ENCODE data around the gene B4GALT2. TPM values are rescaled to one million over a fixed set of nuclear protein-coding genes. Genes with fewer than 3 reads are reported as not detected.
A peak's percentile ranks its signal among the peaks of the same experiment; 100 is the strongest.

B4GALT2 gene
- total and polyA plus RNA-seq, 9 of the 15 experiments (the other 6 are each of a cell fraction or from before 2014, with no cell fraction given): 1.3 to 86.8 (median 43.8) TPM

DNA sequence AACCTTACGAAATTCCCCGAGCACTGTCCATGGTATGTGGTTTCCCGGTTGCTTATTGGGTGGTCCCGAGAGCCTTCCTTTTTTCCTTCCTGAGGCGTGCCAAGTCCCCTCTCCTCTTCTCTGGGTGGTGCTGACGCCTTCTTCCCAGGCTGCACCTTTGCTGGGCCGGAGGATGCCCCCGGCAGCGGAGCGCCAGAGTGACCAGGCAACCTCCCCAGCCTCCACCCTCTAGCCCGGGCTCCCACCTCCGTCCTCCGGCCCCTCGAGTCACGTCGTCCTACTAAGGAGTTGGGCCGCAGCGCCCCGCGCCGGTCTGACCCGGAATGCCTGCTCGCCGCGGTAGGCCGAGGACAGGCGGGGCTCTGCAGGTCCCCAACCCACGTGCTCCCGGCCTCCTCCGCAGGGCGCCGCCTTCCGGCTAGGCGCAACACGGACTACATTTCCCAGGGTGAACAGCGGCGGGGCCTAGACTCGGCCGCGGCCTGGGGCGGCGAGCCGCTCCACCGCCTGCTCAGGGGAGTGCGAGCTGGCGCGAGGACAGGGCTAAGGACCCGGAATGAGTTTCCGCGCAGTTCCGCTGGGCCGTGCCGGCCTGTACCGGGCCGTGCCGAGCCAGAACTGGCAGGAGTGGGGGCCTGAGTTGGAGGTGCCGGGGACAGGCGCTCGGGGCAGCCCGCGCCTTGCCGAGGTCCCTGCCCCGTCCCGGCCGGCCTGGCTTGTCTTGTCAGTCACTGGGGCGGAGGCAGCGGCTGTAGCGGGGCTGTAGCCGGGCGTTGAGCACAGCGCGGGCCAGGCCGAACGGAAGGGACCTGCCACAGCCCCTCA lies 32.6 kb upstream of the B4GALT2 start, which contains the start of gene IPO13 (continued):
- TF ChIP-seq SMAD1 (IDR thresholded peaks at IDR 0.05; ENCODE audit: low read depth, low read length, partially characterized antibody) (no peak), NFIC (IDR thresholded peaks at IDR 0.05) (peak; percentile 40; the same call in 1 of the 2 replicates), ZNF586 (CRISPR knock-in tag; conservative IDR thresholded peaks at IDR 0.05) (no peak), KAT8 (IDR thresholded peaks at IDR 0.05; ENCODE audit: low read depth) (no peak), NFRKB (IDR thresholded peaks at IDR 0.05; ENCODE audit: low read depth) (no peak), BRD9 (IDR thresholded peaks at IDR 0.05; ENCODE audit: low read depth, partially characterized antibody) (no peak), ZNF584 (CRISPR knock-in tag; IDR thresholded peaks at IDR 0.05; ENCODE audit: low read depth) (peak; percentile 78; the same call in 1 of the 2 replicates), IFI16 (CRISPR knock-in tag; IDR thresholded peaks at IDR 0.05) (no peak), TCF7L2 (IDR thresholded peaks at IDR 0.05; ENCODE audit: low read depth, low read length) (no peak), ZNF174 (CRISPR knock-in tag; IDR thresholded peaks at IDR 0.05) (no peak), ZNF197 (CRISPR knock-in tag; IDR thresholded peaks at IDR 0.05; ENCODE audit: low read depth) (0 out of 2 replicates have a peak, but pooled peaks have one; percentile 87), ZNF212 (CRISPR knock-in tag; IDR thresholded peaks at IDR 0.05) (0 out of 2 replicates have a peak, but pooled peaks have one; percentile 16), ZNF445 (CRISPR knock-in tag; IDR thresholded peaks at IDR 0.05; ENCODE audit: low read depth) (peak; percentile 40; the same call in 1 of the 2 replicates), TBP (optimal IDR thresholded peaks at IDR 0.05; ENCODE audit: low read depth, low read length) (peak; percentile 91), RBM34 (IDR thresholded peaks at IDR 0.05; ENCODE audit: borderline replicate concordance, insufficient read depth, low read length) (peak; percentile 84; the same call in 1 of the 2 replicates), ZNF23 (CRISPR knock-in tag; IDR thresholded peaks at IDR 0.05) (no peak), SLC30A9 (CRISPR knock-in tag; IDR thresholded peaks at IDR 0.05) (no peak), ZNF41 (CRISPR knock-in tag; conservative IDR thresholded peaks at IDR 0.05) (no peak), CEBPG (CRISPR knock-in tag; IDR thresholded peaks at IDR 0.05) (no peak), CEBPG (tag; conservative IDR thresholded peaks at IDR 0.05 in 1 of 2, IDR thresholded peaks at IDR 0.05 in 1 of 2) (peak; percentile 25 to 83; a peak in 2 of 4 replicates), MTA2 (IDR thresholded peaks at IDR 0.05; ENCODE audit: low read depth) (no peak; the same call in 1 of the 2 replicates), BCOR (IDR thresholded peaks at IDR 0.05) (no peak; the same call in 1 of the 2 replicates), EZH2 (IDR thresholded peaks at IDR 0.05; ENCODE audit: borderline replicate concordance, low read depth, low read length) (no peak), NCOA4 (IDR thresholded peaks at IDR 0.05; ENCODE audit: partially characterized antibody) (no peak)
- TF ChIP-seq, protein P1, sequence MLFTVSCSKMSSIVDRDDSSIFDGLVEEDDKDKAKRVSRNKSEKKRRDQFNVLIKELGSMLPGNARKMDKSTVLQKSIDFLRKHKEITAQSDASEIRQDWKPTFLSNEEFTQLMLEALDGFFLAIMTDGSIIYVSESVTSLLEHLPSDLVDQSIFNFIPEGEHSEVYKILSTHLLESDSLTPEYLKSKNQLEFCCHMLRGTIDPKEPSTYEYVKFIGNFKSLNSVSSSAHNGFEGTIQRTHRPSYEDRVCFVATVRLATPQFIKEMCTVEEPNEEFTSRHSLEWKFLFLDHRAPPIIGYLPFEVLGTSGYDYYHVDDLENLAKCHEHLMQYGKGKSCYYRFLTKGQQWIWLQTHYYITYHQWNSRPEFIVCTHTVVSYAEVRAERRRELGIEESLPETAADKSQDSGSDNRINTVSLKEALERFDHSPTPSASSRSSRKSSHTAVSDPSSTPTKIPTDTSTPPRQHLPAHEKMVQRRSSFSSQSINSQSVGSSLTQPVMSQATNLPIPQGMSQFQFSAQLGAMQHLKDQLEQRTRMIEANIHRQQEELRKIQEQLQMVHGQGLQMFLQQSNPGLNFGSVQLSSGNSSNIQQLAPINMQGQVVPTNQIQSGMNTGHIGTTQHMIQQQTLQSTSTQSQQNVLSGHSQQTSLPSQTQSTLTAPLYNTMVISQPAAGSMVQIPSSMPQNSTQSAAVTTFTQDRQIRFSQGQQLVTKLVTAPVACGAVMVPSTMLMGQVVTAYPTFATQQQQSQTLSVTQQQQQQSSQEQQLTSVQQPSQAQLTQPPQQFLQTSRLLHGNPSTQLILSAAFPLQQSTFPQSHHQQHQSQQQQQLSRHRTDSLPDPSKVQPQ (CRISPR knock-in tag; IDR thresholded peaks at IDR 0.05; ENCODE audit: borderline replicate concordance): no peak
- TF ChIP-seq, protein P2, sequence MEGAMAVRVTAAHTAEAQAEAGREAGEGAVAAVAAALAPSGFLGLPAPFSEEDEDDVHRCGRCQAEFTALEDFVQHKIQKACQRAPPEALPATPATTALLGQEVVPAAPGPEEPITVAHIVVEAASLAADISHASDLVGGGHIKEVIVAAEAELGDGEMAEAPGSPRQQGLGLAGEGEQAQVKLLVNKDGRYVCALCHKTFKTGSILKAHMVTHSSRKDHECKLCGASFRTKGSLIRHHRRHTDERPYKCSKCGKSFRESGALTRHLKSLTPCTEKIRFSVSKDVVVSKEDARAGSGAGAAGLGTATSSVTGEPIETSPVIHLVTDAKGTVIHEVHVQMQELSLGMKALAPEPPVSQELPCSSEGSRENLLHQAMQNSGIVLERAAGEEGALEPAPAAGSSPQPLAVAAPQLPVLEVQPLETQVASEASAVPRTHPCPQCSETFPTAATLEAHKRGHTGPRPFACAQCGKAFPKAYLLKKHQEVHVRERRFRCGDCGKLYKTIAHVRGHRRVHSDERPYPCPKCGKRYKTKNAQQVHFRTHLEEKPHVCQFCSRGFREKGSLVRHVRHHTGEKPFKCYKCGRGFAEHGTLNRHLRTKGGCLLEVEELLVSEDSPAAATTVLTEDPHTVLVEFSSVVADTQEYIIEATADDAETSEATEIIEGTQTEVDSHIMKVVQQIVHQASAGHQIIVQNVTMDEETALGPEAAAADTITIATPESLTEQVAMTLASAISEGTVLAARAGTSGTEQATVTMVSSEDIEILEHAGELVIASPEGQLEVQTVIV (CRISPR knock-in tag; IDR thresholded peaks at IDR 0.05; ENCODE audit: borderline replicate concordance): no peak

All from K562 (cell line).